ENCODE data around the gene SAV1.

- TF ChIP-seq CTCF (IDR thresholded peaks at IDR 0.05; ENCODE audit: poor library complexity) (no peak), EZH2 (IDR thresholded peaks at IDR 0.05; ENCODE audit: borderline replicate concordance) (no peak), EZH2phosphoT487 (IDR thresholded peaks at IDR 0.05; ENCODE audit: low read depth, severe bottlenecking, unreplicated experiment) (no peak)
These were observed 45.1 kb downstream of the SAV1 start for GRCh38 chr14:50622978-50623377.

Measured in hepatocyte (in vitro differentiated cells).